Hippocampal formation (tissue), 2 donors: ENCODE results near the gene NUP133.
"Not testable (repeated sequence)": the region's sequence is repeated elsewhere in the genome, so short reads cannot be mapped to it uniquely, and the experiment has no call there.

ENCODE experiments used
- DNase-seq, 2 donors: peaks; one replicate each; lab custom pipeline; 2025; lab: John Stamatoyannopoulos, UW

Gene NUP133

GRCh38 chr1:229508823-229509337 lies 739 bp upstream of the NUP133 start:
- DNase-seq: no peak

- no peak for DNase-seq
Measured at GRCh38 chr1:229507502-229507901, 639 bp downstream of the NUP133 start.

- no peak for DNase-seq
Measured at GRCh38 chr1:229506633-229507032, 1.5 kb downstream of the NUP133 start.

- DNase-seq: no peak
Measured at GRCh38 chr1:229495782-229496181, 12.4 kb downstream of the NUP133 start.

- DNase-seq: no peak
Measured at GRCh38 chr1:229487181-229487580, 21.0 kb downstream of the NUP133 start.

GRCh38 chr1:229485318-229485717 lies 22.8 kb downstream of the NUP133 start:
- no peak for DNase-seq

GRCh38 chr1:229482511-229482910 lies 25.6 kb downstream of the NUP133 start:
- DNase-seq: no peak

- DNase-seq: no peak
Measured at GRCh38 chr1:229480495-229480894, 27.6 kb downstream of the NUP133 start.

- DNase-seq: no peak
Measured at GRCh38 chr1:229479660-229480399, 28.3 kb downstream of the NUP133 start.

- DNase-seq: no peak
Measured at GRCh38 chr1:229478852-229479251, 29.3 kb downstream of the NUP133 start.

GRCh38 chr1:229475859-229476258 lies 32.3 kb downstream of the NUP133 start:
- not testable (repeated sequence) for DNase-seq

- DNase-seq: no peak
Measured at GRCh38 chr1:229474509-229474908, 33.6 kb downstream of the NUP133 start.

GRCh38 chr1:229471175-229471574 lies 37.0 kb downstream of the NUP133 start:
- no peak for DNase-seq

- DNase-seq: no peak
Measured at GRCh38 chr1:229470406-229471043, 37.6 kb downstream of the NUP133 start.

GRCh38 chr1:229466887-229467286 lies 41.3 kb downstream of the NUP133 start:
- no peak for DNase-seq

- DNase-seq: no peak
Measured at GRCh38 chr1:229464672-229465071, 43.5 kb downstream of the NUP133 start.

GRCh38 chr1:229461032-229461668 lies 47.0 kb downstream of the NUP133 start:
- DNase-seq: peak in 1 of 2 donors; percentile 22

- DNase-seq: no peak
Measured at GRCh38 chr1:229459815-229460214, 48.3 kb downstream of the NUP133 start.

GRCh38 chr1:229457436-229457835 lies 50.7 kb downstream of the NUP133 start:
- no peak for DNase-seq

- DNase-seq: no peak
Measured at GRCh38 chr1:229456016-229456415, 52.1 kb downstream of the NUP133 start.

GRCh38 chr1:229454056-229454455 lies 54.1 kb downstream of the NUP133 start:
- DNase-seq: no peak

GRCh38 chr1:229452956-229453801 lies 55.0 kb downstream of the NUP133 start:
- DNase-seq: peak in 1 of 2 donors; percentile 9
